Suprapubic skin (tissue), 4 donors: ENCODE data around the gene FILIP1L.

Experiments used
- EP300 ChIP-seq: sonication (generic); formaldehyde crosslinking; IDR thresholded peaks from one replicate; pipeline ENCODE4 v1.6.1; 2017; ENCODE audit warnings: antibody characterized with exemption
- POLR2A ChIP-seq, 2 donors: fragments of 450-650 bp; IDR thresholded peaks; one replicate each; pipeline ENCODE4 v1.6.1; 2017; ENCODE audit warnings: antibody characterized with exemption in 2 of 2, mild to moderate bottlenecking in 2 of 2, moderate library complexity in 2 of 2
- POLR2AphosphoS5 ChIP-seq, 3 donors: sonication (generic); formaldehyde crosslinking; IDR thresholded peaks; one replicate each; pipeline ENCODE4 v1.6.1; 2017; ENCODE audit warnings: antibody characterized with exemption in 3 of 3
- TF ChIP-seq, protein P1 (sequence below), 2 donors: fragments of 200-600 bp in 1 of 2; fragments of 450-650 bp in 1 of 2; sonication (generic) in 1 of 2; IDR thresholded peaks; one replicate each; pipeline ENCODE4 v1.5.1; 2016 to 2019; ENCODE audit warnings: antibody characterized with exemption in 2 of 2, mild to moderate bottlenecking in 1 of 2, moderate library complexity in 1 of 2

DNA sequence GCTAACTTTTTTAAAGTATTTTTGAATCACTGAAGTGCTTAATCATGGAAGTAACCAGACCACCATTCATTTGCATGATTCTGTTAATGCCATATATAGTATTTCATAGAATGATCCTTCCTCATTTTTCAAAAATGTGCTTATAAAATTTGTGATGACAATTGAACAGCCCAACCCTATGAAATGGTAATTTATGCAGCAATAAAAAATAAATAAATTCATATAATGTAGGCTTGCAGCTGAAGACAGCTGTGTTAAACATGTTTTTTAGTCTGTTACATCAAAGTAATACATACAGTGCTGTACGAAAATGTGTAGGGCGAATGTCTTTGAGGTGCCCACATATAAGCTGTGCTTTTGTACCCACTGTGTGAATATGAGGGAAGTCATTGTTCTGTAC lies 131.7 kb downstream of the FILIP1L start:
- TF ChIP-seq EP300 (no peak), POLR2A (IDR thresholded peaks at IDR 0.05) (no peak), POLR2AphosphoS5 (IDR thresholded peaks at IDR 0.05) (no peak)
- TF ChIP-seq, protein P1, sequence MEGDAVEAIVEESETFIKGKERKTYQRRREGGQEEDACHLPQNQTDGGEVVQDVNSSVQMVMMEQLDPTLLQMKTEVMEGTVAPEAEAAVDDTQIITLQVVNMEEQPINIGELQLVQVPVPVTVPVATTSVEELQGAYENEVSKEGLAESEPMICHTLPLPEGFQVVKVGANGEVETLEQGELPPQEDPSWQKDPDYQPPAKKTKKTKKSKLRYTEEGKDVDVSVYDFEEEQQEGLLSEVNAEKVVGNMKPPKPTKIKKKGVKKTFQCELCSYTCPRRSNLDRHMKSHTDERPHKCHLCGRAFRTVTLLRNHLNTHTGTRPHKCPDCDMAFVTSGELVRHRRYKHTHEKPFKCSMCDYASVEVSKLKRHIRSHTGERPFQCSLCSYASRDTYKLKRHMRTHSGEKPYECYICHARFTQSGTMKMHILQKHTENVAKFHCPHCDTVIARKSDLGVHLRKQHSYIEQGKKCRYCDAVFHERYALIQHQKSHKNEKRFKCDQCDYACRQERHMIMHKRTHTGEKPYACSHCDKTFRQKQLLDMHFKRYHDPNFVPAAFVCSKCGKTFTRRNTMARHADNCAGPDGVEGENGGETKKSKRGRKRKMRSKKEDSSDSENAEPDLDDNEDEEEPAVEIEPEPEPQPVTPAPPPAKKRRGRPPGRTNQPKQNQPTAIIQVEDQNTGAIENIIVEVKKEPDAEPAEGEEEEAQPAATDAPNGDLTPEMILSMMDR (IDR thresholded peaks at IDR 0.05) = no peak
